HepG2 (cell line): ENCODE measurements around the gene FAM83E. TPM values are rescaled to one million over a fixed set of nuclear protein-coding genes. Genes with fewer than 3 reads are reported as not detected.
A peak's percentile ranks its signal among the peaks of the same experiment; 100 is the strongest.

ENCODE experiments used
- ARNT ChIP-seq: fragments of 450-650 bp; IDR thresholded peaks from 2 replicates; pipeline ENCODE4 v1.6.1; 2017
- ATF7 ChIP-seq, 2 experiments: fragments of 450-650 bp in 1 of 2; sonication (generic) in 1 of 2; formaldehyde crosslinking in 1 of 2; IDR thresholded peaks; 2 replicates each; pipeline versions ENCODE4 v1.4.0 to v1.6.1; 2016 to 2020; ENCODE audit warnings: antibody characterized with exemption in 1 of 2, mild to moderate bottlenecking in 1 of 2, missing genetic modification reagents in 1 of 2
- BRD4 ChIP-seq: sonication (generic); formaldehyde crosslinking; IDR thresholded peaks from 2 replicates; pipeline ENCODE4 v1.4.0; 2020; ENCODE audit warnings: missing genetic modification reagents
- EEA1 ChIP-seq: sonication (generic); formaldehyde crosslinking; IDR thresholded peaks from 2 replicates; pipeline ENCODE4 v1.5.1; 2020; ENCODE audit warnings: mild to moderate bottlenecking, missing genetic modification reagents, borderline replicate concordance
- FLYWCH1 ChIP-seq: sonication (generic); formaldehyde crosslinking; IDR thresholded peaks from 2 replicates; pipeline ENCODE4 v1.8.1; 2023; ENCODE audit warnings: mild to moderate bottlenecking, missing genetic modification reagents
- KDM5A ChIP-seq: fragments of 200-600 bp; sonication (generic); IDR thresholded peaks from 2 replicates; pipeline ENCODE4 v1.7.0; 2018; ENCODE audit warnings: antibody characterized with exemption, mild to moderate bottlenecking, low read length, borderline replicate concordance
- MLXIP ChIP-seq: sonication (generic); formaldehyde crosslinking; IDR thresholded peaks from 2 replicates; pipeline ENCODE4 v1.9.0; 2021; ENCODE audit warnings: missing genetic modification reagents, borderline replicate concordance
- MTF2 ChIP-seq: sonication (generic); formaldehyde crosslinking; IDR thresholded peaks from 2 replicates; pipeline ENCODE4 v1.5.0; 2020; ENCODE audit warnings: missing genetic modification reagents, borderline replicate concordance
- NFYB ChIP-seq: sonication (generic); formaldehyde crosslinking; IDR thresholded peaks from 2 replicates; pipeline ENCODE4 v1.4.0; 2020; ENCODE audit warnings: missing genetic modification reagents
- NR2C2 ChIP-seq: sonication (generic); formaldehyde crosslinking; IDR thresholded peaks from 2 replicates; pipeline ENCODE4 v1.4.0; 2020; ENCODE audit warnings: missing genetic modification reagents, mild to moderate bottlenecking, moderate library complexity, borderline replicate concordance
- NR2F1 ChIP-seq, 2 experiments: fragments of 450-650 bp in 1 of 2; formaldehyde crosslinking in 1 of 2; IDR thresholded peaks; 2 replicates each; pipeline versions ENCODE4 v1.5.0 to v1.6.1; 2016 to 2020; ENCODE audit warnings: mild to moderate bottlenecking in 1 of 2, missing compliant biosample characterization in 1 of 2, missing genetic modification reagents in 1 of 2, moderate library complexity in 1 of 2
- RARA ChIP-seq: IDR thresholded peaks from 2 replicates; pipeline ENCODE4 v1.6.1; 2016; ENCODE audit warnings: missing genetic modification reagents, missing compliant biosample characterization
- TEAD2 ChIP-seq: sonication (generic); formaldehyde crosslinking; IDR thresholded peaks from 2 replicates; pipeline ENCODE4 v1.9.0; 2021; ENCODE audit warnings: missing genetic modification reagents
- TSC22D2 ChIP-seq: sonication (generic); formaldehyde crosslinking; IDR thresholded peaks from 2 replicates; pipeline ENCODE4 v1.5.1; 2020; ENCODE audit warnings: missing genetic modification reagents, mild to moderate bottlenecking, borderline replicate concordance
- USF2 ChIP-seq, 2 experiments: sonication (generic) in 1 of 2; formaldehyde crosslinking in 1 of 2; IDR thresholded peaks; 2 replicates each; pipeline versions ENCODE4 v1.5.1 to v1.6.1; 2011 to 2020; ENCODE audit warnings: borderline replicate concordance in 1 of 2, low read depth in 1 of 2, low read length in 1 of 2, mild to moderate bottlenecking in 1 of 2, missing genetic modification reagents in 1 of 2, moderate library complexity in 1 of 2
- ZNF207 ChIP-seq: fragments of 450-650 bp; IDR thresholded peaks from 2 replicates; pipeline ENCODE4 v1.6.1; 2016; ENCODE audit warnings: antibody characterized with exemption, borderline replicate concordance
- ZNF263 ChIP-seq: sonication (generic); formaldehyde crosslinking; IDR thresholded peaks from 2 replicates; pipeline ENCODE4 v1.4.0; 2020; ENCODE audit warnings: missing genetic modification reagents
- ZNF432 ChIP-seq: sonication (generic); formaldehyde crosslinking; IDR thresholded peaks from 2 replicates; pipeline ENCODE4 v1.5.0; 2020; ENCODE audit warnings: missing genetic modification reagents, mild to moderate bottlenecking, borderline replicate concordance
- ZNF546 ChIP-seq: sonication (generic); formaldehyde crosslinking; conservative IDR thresholded peaks from 2 replicates; pipeline ENCODE4 v1.8.1; 2023; ENCODE audit warnings: mild to moderate bottlenecking, missing genetic modification reagents
- ZNF569 ChIP-seq: sonication (generic); formaldehyde crosslinking; IDR thresholded peaks from 2 replicates; pipeline ENCODE4 v1.5.0; 2020; ENCODE audit warnings: mild to moderate bottlenecking, missing genetic modification reagents, moderate library complexity, borderline replicate concordance
- ZNF773 ChIP-seq: sonication (generic); formaldehyde crosslinking; IDR thresholded peaks from 2 replicates; pipeline ENCODE4 v1.4.0; 2020; ENCODE audit warnings: missing genetic modification reagents, borderline replicate concordance
- polyA plus RNA-seq, 8 experiments: library from polyadenylated mRNA; depleted of rRNA in 3 of 8; stranded (reverse) in 7 of 8; unstranded in 1 of 8; fragments of >200 nt; fragmentation: Illumina TruSeq in 4 of 8; extraction: Trizol in 4 of 8; gene quantifications; 2 replicates each; pipeline versions ENCODE4 v1.2.1 to v1.2.3, GENCODE V29; 2011 to 2016; ENCODE audit warnings: low read depth in 4 of 8, missing spikeins in 1 of 8, mixed read lengths in 1 of 8; ENCODE audit not compliant: insufficient read depth in 1 of 8
- total RNA-seq, 5 experiments: library from RNA; depleted of rRNA; stranded (reverse); fragments of >200 nt; fragmentation: Illumina TruSeq; extraction: Trizol; gene quantifications; 2 replicates each; pipeline ENCODE4 v1.2.3, GENCODE V29; 2016; ENCODE audit warnings: low read depth in 1 of 5
- TF ChIP-seq, protein P1 (sequence below): sonication (generic); formaldehyde crosslinking; IDR thresholded peaks from 2 replicates; pipeline ENCODE4 v1.9.0; 2022; ENCODE audit warnings: missing genetic modification reagents, mild to moderate bottlenecking, borderline replicate concordance

FAM83E gene
- total and polyA plus RNA-seq, 2 of the 13 experiments (the other 11 are each of a cell fraction or from before 2014, with no cell fraction given): 0.18 to 0.60 TPM

GRCh38 chr19:48618278-48618915 lies 3.5 kb upstream of the FAM83E start (continued):
- TF ChIP-seq ATF7 (IDR thresholded peaks at IDR 0.05): no peak
- TF ChIP-seq ATF7 (CRISPR knock-in tag; IDR thresholded peaks at IDR 0.05): no peak
- no peak for TF ChIP-seq USF2 (IDR thresholded peaks at IDR 0.05; ENCODE audit: low read depth, low read length)
- no peak for TF ChIP-seq USF2 (CRISPR knock-in tag; IDR thresholded peaks at IDR 0.05; ENCODE audit: borderline replicate concordance)
- TF ChIP-seq MLXIP (CRISPR knock-in tag): no peak
- TF ChIP-seq ZNF432 (CRISPR knock-in tag): no peak
- TF ChIP-seq TEAD2 (CRISPR knock-in tag): no peak
- 0 out of 4 replicates have a peak, but pooled peaks of 1 of the 2 experiments have one; percentile 27 for TF ChIP-seq NR2F1 (CRISPR knock-in tag; IDR thresholded peaks at IDR 0.05)
- TF ChIP-seq ZNF207: no peak
- TF ChIP-seq RARA (CRISPR knock-in tag): no peak
- no peak for TF ChIP-seq EEA1
- no peak for TF ChIP-seq ZNF263 (CRISPR knock-in tag)
- TF ChIP-seq FLYWCH1 (CRISPR knock-in tag): 0 out of 2 replicates have a peak, but pooled peaks have one; percentile 17
- TF ChIP-seq KDM5A: peak; percentile 91; the same call in 1 of the 2 replicates
- TF ChIP-seq BRD4 (CRISPR knock-in tag): no peak
- TF ChIP-seq MTF2 (CRISPR knock-in tag): no peak
- TF ChIP-seq TSC22D2 (CRISPR knock-in tag): no peak
- TF ChIP-seq, protein P1, sequence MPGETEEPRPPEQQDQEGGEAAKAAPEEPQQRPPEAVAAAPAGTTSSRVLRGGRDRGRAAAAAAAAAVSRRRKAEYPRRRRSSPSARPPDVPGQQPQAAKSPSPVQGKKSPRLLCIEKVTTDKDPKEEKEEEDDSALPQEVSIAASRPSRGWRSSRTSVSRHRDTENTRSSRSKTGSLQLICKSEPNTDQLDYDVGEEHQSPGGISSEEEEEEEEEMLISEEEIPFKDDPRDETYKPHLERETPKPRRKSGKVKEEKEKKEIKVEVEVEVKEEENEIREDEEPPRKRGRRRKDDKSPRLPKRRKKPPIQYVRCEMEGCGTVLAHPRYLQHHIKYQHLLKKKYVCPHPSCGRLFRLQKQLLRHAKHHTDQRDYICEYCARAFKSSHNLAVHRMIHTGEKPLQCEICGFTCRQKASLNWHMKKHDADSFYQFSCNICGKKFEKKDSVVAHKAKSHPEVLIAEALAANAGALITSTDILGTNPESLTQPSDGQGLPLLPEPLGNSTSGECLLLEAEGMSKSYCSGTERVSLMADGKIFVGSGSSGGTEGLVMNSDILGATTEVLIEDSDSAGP: no peak
- 0 out of 2 replicates have a peak, but pooled peaks have one; percentile 4 for TF ChIP-seq ZNF773 (CRISPR knock-in tag)
- no peak for TF ChIP-seq NFYB
- no peak for TF ChIP-seq NR2C2 (CRISPR knock-in tag)
- no peak for TF ChIP-seq ZNF569 (CRISPR knock-in tag)
- no peak for TF ChIP-seq ARNT
- no peak for TF ChIP-seq ZNF546 (CRISPR knock-in tag)
